Psoas muscle (tissue), 8 donors: ENCODE data around the gene TCF25. TPM values are rescaled to one million over a fixed set of nuclear protein-coding genes. Genes with fewer than 3 reads are reported as not detected.
"Not testable (repeated sequence)": the region's sequence is repeated elsewhere in the genome, so short reads cannot be mapped to it uniquely, and the experiment has no call there.

Experiments
- ATAC-seq, 4 donors: fragments of 200-7000 bp; cut with Tn5 transposase; one replicate each; pipeline ENCODE4 v1.9.1; 2020; ENCODE audit warnings: moderate library complexity in 3 of 4, mild to moderate bottlenecking in 2 of 4
- DNase-seq, 2 donors: peaks; one replicate each; pipeline ENCODE4 v3.0.0-alpha.2; 2020
- H3K27ac ChIP-seq: fragments of 200-600 bp; one replicate; pipeline ENCODE4 v1.8.0; 2022
- H3K27me3 ChIP-seq, 3 donors: fragments of 200-600 bp in 1 of 3; one replicate each; pipeline versions ENCODE4 v1.6.1 to v1.8.0; 2013 to 2022; ENCODE audit warnings: low read length in 2 of 3, mild to moderate bottlenecking in 2 of 3, moderate library complexity in 1 of 3; ENCODE audit not compliant: insufficient read depth in 3 of 3
- H3K36me3 ChIP-seq, 2 donors: fragments of 200-600 bp in 1 of 2; one replicate each; pipeline versions ENCODE4 v1.6.1 to v1.8.0; 2013 to 2022; ENCODE audit warnings: low read depth in 1 of 2, mild to moderate bottlenecking in 1 of 2, moderate library complexity in 1 of 2; ENCODE audit not compliant: insufficient read depth in 1 of 2
- H3K4me1 ChIP-seq: fragments of 200-600 bp; one replicate; pipeline ENCODE4 v1.8.0; 2022
- H3K4me3 ChIP-seq: fragments of 200-600 bp; one replicate; pipeline ENCODE4 v1.8.0; 2022; ENCODE audit warnings: mild to moderate bottlenecking
- H3K9me3 ChIP-seq: fragments of 200-600 bp; one replicate; pipeline ENCODE4 v1.8.0; 2022
- WGBS, 3 donors: extraction: QIAGEN DNeasy Blood & Tissue Kit; methylation state at CpG; one replicate each; pipeline versions ENCODE4 v1.1.6 to v1.1.7; 2013; 5-methylcytosine and 5-hydroxymethylcytosine counted together
- intact Hi-C, 2 donors: fragments of 100-400 bp; cut with DNase I; formaldehyde crosslinking; loops; one replicate each; pipeline versions ENCODE4 v1.11.0 to v1.14.2; 2022
- polyA plus RNA-seq, 3 donors: library from polyadenylated mRNA; stranded (reverse); fragments of 200-250 nt; gene quantifications; one replicate each; pipeline ENCODE4 v1.2.3, GENCODE V29; 2013
- total RNA-seq, 4 donors: library from RNA; stranded (reverse); fragmentation: NEBNext Ultra II Directional in 2 of 4; extraction: Animal tissue kit (Norgen Biotek cat#: 25700) in 2 of 4; gene quantifications; one replicate each; pipeline versions ENCODE4 v1.2.1 to v1.2.4, GENCODE V29; 2021 to 2023
- TF ChIP-seq, protein P1 (sequence below): fragments of 200-600 bp; IDR thresholded peaks from one replicate; pipeline ENCODE4 v1.8.0; 2022; ENCODE audit warnings: antibody characterized with exemption
- donor health status: healthy with polysubstance abuse.
- donor health status: DM: no; HTN: no; CAD: no; lungs with moderate emphysema.
- donor health status: Bipolar disorder and iron deficiency.
- donor health status: healthy.
- donor health status: DM: yes; HTN: yes; CAD: no.
- donor health status: DM: no; HTN: no; CAD: no.
- donor health status: DM: no; HTN: no; CAD: no.
- donor health status: DM: yes; HTN: yes; CAD: no.

Gene TCF25
- total and polyA plus RNA-seq, 7 donors, result 46.1 to 93.6 (median 57.6) TPM

DNA sequence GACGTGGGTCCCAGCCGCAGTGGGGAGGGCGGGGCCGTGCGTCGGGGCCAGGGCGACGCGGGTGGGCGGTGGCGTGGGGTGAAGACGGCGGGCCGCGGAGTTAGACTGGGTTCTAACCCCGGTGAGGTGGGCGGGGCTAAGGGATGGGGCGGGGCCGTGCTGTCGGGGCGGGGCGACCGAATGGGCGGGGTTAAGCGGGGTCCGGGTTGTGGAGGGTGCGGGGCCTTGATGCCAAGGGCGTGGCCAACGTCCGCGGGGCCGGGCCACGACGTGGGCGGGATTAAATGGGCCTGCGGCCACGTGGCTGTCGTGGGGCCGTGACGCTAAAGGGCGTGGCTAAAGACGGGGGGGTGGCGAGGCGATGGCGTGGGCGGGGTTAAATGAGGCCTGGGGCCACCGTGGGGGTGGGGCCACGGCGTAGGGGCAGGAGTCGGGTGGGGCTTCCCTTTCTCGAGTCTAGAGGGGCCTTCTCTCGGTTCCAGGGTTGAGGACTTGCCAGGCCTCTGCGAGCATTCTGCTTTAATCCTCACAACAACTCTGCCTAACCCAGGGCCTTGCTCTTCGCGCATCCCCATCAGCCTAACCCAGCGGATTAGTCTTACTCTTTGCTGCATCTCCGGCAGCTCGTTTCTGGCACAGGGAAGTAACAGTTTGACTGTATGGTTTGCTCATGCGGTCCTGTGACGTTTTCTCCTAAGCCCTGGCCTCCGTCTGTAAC, 739 bp downstream of the TCF25 start:
- WGBS, 3 donors, result 3 to 11% (median 3%) methylated on average over 24 to 61 of the region's 61 CpGs
- Histone ChIP-seq H3K9me3 (no peaks in the 10 kb centered on the region), H3K36me3 (peaks cover 0 to 30% of the 10 kb centered on the region in 2 donors), H3K4me1 (peaks cover 9% of the 10 kb centered on the region), H3K27ac (peak overlapping the region; percentile 96), H3K4me3 (peak overlapping the region; percentile 77), H3K27me3 (no peaks in the 10 kb centered on the region)
- TF ChIP-seq, protein P1, sequence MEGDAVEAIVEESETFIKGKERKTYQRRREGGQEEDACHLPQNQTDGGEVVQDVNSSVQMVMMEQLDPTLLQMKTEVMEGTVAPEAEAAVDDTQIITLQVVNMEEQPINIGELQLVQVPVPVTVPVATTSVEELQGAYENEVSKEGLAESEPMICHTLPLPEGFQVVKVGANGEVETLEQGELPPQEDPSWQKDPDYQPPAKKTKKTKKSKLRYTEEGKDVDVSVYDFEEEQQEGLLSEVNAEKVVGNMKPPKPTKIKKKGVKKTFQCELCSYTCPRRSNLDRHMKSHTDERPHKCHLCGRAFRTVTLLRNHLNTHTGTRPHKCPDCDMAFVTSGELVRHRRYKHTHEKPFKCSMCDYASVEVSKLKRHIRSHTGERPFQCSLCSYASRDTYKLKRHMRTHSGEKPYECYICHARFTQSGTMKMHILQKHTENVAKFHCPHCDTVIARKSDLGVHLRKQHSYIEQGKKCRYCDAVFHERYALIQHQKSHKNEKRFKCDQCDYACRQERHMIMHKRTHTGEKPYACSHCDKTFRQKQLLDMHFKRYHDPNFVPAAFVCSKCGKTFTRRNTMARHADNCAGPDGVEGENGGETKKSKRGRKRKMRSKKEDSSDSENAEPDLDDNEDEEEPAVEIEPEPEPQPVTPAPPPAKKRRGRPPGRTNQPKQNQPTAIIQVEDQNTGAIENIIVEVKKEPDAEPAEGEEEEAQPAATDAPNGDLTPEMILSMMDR, result no peak
- ATAC-seq, result peak; percentile 89 to 94 (median 94)
- peak; percentile 96 to 98 for DNase-seq
- intact Hi-C loops, result no loop called here

DNA sequence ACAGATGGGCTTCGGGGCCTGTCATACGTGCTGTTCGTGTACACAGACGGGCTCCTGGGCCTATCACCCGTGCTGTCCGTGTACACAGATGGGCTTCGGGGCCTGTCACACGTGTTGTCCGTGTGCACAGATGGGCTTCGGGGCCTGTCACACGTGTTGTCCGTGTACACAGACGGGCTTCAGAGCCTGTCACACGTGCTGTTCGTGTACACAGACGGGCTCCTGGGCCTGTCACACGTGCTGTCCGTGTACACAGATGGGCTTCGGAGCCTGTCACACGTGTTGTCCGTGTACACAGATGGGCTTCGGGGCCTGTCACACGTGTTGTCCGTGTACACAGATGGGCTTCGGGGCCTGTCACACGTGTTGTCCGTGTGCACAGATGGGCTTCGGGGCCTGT, 5.7 kb downstream of the TCF25 start:
- DNase-seq, H3K4me1 ChIP-seq, H3K4me3 ChIP-seq, H3K27ac ChIP-seq, H3K27me3 ChIP-seq, H3K9me3 ChIP-seq, intact Hi-C loops, ATAC-seq: not testable (repeated sequence)
- H3K36me3 ChIP-seq, result peaks cover 0 to 70% of the 10 kb centered on the region in 2 donors
- WGBS, 3 donors, result 96 to 97% (median 96%) methylated on average over 27 to 28 of the region's 28 CpGs

DNA sequence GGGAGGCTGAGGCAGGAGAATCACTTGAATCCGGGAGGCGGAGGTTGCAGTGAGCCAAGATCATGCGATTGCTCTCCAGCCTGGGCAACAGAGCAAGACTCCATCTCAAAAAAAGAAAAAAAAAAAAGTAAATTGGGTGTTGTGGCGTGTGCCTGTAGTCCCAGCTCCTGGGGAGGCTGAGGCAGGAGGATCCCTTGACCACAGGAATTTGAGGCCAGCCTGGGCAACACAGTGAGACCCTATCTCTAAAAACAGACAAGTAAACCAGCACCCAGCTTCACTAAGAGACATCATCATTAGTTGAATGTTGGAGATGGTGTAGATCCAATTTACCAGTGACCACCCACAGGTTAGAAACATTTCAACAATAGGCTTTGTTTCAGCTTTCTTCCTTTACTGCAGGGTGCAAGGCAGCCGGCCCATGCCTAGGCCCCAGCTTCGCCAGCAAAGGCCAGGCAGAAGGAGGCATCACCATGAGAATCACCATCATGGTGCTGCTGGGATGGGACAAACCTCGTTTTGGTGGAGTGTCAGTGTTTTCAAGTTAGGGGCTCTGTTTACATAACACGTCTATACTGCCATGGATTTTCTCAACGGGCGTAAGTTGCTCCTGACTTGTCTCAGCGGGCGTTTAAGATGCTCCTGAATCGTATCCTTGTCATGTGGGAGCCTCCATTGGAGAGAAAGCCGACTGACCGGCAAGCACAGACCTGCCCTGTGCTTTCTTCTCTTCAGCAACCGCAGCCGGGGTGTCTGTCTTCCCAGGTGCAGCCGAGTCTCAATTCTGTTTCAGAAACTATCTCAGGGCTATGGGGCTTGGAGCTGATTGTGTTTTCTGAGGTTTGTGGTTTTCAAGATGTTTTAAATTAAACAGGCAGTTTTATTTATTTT, 7.3 kb downstream of the TCF25 start:
- ATAC-seq (no peak), DNase-seq (no peak)
- Histone ChIP-seq H3K4me1 (no peaks in the 10 kb centered on the region), H3K4me3 (no peak overlapping the region), H3K36me3 (peaks cover 1 to 73% of the 10 kb centered on the region in 2 donors), H3K27me3 (no peaks in the 10 kb centered on the region), H3K27ac (no peak overlapping the region), H3K9me3 (no peaks in the 10 kb centered on the region)
- intact Hi-C loops, result no loop called here
- WGBS, 3 donors, result 87 to 91% (median 88%) methylated on average over 18 of the region's 18 CpGs
- TF ChIP-seq, protein P1, result no peak

DNA sequence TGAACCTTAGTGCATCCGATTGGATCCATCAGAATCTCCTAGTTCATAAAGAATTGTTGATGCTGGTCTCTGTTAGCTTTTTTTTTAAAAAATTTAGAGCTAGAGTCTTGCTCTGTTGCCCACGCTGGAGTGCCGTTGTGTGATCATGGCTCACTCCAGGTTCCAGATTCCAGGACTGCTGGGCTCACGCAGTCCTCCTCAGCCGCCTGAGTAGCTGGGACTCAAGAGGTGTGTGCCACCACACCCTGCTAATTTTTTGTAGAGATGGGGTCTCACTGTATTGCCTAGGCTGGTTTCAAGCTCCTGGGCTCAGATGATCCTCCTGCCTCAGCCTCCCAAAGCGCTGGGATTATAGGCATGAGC, 8.0 kb downstream of the TCF25 start:
- no peaks in the 10 kb centered on the region for H3K9me3 ChIP-seq
- no peak overlapping the region for H3K4me3 ChIP-seq
- ATAC-seq, result no peak
- no peak overlapping the region for H3K27ac ChIP-seq
- H3K27me3 ChIP-seq, result no peaks in the 10 kb centered on the region
- TF ChIP-seq, protein P1, result no peak
- H3K36me3 ChIP-seq, result peaks cover 4 to 73% of the 10 kb centered on the region in 2 donors
- intact Hi-C loops, result no loop called here
- DNase-seq, result no peak
- no peaks in the 10 kb centered on the region for H3K4me1 ChIP-seq
- 88 to 93% (median 89%) methylated on average over 6 of the region's 6 CpGs for WGBS, 3 donors

DNA sequence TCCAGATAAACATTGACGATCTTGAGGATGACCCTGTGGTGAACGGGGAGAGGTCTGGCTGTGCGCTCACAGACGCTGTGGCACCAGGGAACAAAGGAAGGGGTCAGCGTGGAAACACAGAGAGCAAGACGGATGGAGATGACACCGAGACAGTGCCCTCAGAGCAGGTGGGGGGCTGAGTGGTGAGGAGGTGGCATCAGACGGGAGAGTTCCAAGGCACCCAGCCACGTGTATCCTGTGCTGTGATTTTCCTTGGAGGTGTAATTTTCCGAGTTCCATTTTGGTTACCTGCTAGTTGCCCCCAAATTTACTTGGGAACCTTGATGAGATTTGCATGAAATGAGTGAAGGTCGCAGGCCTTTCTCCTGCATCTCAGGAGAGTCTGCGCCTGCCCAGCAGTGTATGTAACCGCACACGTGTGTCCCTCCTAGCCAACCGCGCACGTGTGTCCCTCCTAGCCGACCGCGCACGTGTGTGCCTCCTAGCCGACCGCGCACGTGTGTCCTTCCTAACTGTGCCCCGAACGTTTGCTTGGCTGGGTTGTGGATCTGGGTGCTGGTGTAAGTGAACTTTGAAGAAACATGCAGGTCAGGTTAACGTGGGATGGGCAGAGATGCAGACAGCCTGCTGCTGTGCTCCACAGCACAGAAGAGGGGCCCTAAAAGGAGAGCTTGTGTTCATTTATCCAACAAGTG, 10.1 kb downstream of the TCF25 start:
- no peaks in the 10 kb centered on the region for H3K4me1 ChIP-seq
- H3K4me3 ChIP-seq, result no peak overlapping the region
- H3K9me3 ChIP-seq, result no peaks in the 10 kb centered on the region
- no peak overlapping the region for H3K27ac ChIP-seq
- H3K36me3 ChIP-seq, result peaks cover 8 to 87% of the 10 kb centered on the region in 2 donors
- intact Hi-C loops, result no loop called here
- ATAC-seq (peak in 1 of 4 donors; percentile 11), DNase-seq (no peak)
- H3K27me3 ChIP-seq, result no peaks in the 10 kb centered on the region
- TF ChIP-seq, protein P1, result no peak
- 90 to 94% (median 93%) methylated on average over 28 of the region's 28 CpGs for WGBS, 3 donors
